HG03342 (cell line): ENCODE data around the gene NPY1R.

ENCODE experiments used
- ATAC-seq: cut with Tn5 transposase; IDR thresholded peaks from one replicate; pipeline ENCODE4 v1.9.1; 2021; ENCODE audit warnings: mild to moderate bottlenecking, moderate library complexity; ENCODE audit not compliant: unreplicated experiment

Gene NPY1R

DNA sequence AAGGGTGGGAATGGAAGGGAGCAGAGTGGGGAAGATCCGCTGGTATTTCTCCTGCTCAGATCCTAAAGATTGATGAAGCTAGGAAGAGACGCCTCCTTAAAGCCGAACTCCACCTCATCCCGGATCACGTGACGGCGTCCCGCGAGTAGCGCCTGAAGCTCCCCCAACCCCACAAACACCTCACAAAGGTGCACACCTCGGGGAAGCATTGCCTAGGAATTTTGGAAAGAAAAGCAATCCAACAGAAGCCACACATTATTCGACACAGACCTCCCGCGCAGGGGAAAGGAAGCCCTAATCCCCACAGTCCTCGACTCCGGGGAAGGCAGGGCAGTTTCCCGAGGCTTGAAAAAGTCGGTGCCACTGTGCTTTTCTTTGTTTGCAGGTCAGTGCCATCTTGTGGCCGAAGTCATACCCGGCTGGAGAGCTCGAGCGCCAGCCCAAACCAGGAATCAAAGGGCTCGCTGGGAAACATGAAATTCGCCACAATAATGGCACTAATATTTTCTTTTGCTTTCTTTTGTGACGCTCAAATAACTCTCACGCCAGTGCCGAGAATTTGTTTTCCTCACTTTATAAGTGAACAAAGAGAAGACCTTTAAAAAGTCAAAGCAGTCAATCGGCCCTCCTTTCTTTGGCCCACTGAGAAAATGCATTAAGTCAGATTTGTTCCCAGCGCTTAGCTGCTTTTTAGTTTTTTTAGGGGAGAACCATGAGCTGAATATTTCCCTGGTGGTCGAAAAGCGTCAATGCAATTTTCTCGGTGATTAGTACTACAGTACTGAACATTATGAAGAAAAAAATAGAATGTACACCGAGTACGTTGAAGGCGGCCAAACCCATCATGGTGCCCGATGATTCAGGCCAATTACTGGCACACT, at the start of gene NPY1R:
Gene NPY1R (minus strand): TSS at position 71 of the 881 bp plus-strand sequence. CDS start 6,042 bp downstream, outside the sequence.
- ATAC-seq = peak; percentile 64

- ATAC-seq = no peak
These were observed 48.3 kb upstream of the NPY1R start for GRCh38 chr4:163380703-163381102.

DNA sequence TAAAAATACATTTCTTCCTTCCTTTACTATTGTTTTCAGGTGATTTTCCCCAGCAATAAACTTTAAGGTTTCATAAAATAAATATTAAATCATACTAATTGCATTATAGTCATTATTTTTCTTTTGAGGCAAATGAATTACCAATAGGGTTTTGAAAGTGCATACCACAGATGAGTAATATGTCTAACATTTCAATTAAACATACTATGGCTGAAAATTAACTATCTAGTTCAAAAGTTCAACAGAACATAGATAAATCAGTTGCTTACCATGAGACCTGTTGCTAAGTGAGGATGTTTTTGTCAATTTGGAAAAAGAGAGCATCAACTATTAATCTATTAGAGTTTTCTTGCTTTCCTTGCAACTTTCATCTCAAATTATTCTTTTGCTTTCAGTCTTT, 46.3 kb upstream of the NPY1R start:
- ATAC-seq = no peak

DNA sequence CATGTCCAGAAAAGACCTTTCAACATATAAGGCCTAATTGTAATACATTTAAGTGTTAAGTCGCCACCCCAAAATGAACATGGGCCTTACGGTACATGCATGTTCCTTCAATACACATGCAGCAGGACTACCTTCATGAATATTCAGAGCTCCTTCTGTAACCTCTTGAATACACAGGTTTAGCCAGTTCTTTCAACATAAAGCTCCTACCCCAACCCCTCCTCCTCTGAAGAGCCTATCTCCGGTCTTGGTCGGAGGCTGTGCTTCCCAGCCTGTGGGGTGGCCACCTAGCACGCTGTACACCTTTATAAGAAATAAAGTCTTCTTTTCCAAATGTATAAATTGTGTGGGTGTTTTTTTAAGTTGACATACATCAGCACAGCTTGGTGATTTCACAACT, 39.6 kb upstream of the NPY1R start:
- ATAC-seq = no peak

- ATAC-seq = no peak
These were observed 35.3 kb upstream of the NPY1R start for GRCh38 chr4:163367651-163368050.

DNA sequence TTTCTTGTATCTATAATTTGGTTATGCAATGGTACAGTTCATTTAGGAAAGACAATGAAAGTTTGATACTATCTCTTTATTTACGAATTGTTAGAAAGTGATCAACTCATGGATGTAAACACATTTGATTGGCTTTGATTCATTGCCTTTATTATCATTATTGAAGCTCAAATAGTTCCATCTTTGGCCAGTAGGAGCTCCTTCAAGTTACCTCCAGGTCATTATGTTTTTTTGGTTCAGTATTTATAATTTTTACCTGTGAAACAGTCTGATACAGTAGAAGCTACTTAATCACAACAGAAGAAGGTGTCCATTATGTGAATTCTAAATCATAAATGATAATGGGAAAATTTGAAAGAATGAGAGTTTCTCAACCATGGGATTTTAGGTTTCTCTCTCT, 23.7 kb upstream of the NPY1R start:
- no peak for ATAC-seq

- no peak for ATAC-seq
These were observed 20.7 kb upstream of the NPY1R start for GRCh38 chr4:163353054-163353453.

GRCh38 chr4:163350672-163351071, 18.3 kb upstream of the NPY1R start:
- ATAC-seq = no peak

DNA sequence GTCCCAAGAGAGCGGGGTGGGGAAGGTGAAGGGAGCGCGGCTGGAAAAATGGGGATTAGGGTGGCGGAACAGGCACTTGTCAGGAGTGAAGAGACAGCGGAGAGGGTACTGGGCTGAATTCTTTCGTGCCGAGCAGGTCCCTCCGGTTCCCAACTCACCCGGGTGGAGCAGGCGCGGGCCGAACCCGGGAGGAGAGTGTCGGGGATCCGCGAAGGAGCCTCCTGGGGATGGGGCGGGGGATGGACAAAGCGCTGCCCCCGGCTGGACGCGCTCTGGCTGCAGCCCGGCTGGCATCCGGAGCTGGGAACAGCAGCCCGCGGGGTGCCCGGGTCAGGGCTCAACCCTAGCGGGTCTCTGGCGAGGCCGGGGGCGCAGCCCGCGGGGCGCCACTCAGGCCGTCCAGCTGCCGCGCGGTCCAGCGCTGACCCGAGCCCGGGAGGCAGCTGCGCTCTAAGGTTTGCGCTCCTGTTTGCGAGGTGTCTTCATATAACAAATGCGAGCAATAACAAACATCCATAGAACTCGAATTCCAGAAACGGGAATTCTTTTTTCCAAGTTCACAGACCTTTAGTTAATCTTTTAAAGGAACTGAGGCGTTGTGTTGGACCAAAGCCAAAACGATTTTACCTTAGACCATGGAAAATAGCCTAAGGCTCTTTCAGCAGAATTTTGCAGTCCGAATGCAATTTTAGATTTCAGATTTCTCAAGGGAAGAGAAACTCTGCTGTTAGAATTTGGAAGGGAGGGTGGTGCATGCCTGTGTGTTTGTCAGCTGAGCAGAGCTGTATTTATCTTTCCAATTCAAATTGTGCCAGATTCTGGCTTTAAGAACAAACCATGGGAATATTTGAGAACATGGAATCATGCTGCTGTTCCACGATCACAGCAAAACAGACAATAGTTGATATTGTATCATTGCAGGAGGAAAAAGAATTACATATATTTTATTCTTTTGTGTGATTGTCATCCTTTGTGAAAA, 12.0 kb upstream of the NPY1R start:
- ATAC-seq = no peak

GRCh38 chr4:163343604-163344146, 11.3 kb upstream of the NPY1R start, which contains the start of gene NPY5R:
Gene NPY5R (plus strand): TSS chr4:163343892. CDS start chr4:163350274, 6,382 bp downstream.
- ATAC-seq = no peak

DNA sequence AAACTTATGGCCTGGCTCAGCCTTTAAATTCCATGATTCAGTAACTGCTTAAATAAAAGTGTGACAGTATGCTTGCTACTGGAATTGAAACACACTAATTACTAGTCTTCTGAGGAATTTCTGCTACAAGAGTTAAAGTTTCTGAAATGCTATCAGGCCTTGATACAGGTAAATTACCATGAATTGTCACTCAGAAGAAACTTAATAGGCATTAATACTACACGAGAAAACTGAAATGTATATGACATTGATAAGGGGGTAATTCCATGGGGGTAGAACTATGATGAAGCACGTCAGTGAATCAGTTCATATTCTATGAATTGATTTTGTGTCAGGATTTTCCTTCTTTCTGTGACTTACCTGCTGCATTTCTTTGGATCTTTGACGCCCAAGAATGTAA, 3.0 kb upstream of the NPY1R start:
- no peak for ATAC-seq

- no peak for ATAC-seq
These were observed 593 bp downstream of the NPY1R start for GRCh38 chr4:163331629-163332376.

GRCh38 chr4:163330916-163331628, 1.3 kb downstream of the NPY1R start:
- no peak for ATAC-seq

DNA sequence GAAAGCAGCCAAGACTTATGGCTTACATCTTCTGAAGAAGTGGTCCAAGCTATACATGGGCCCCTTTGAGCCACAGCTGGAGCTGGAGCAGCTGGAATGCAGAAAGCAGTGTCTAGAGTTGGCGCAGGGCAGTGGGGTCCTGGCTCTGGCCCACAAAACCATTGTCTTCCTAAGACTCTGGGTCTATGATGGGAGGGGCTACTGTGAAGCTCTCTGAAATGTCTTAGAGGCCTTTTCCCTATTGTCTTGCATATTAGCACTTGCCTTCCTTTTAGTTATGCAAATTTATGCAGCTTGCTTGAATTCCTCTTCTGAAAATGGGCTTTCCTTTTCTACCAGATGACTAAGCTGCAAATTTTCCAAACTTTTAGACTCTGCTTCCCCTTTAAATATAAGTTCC, 15.3 kb downstream of the NPY1R start:
- no peak for ATAC-seq

DNA sequence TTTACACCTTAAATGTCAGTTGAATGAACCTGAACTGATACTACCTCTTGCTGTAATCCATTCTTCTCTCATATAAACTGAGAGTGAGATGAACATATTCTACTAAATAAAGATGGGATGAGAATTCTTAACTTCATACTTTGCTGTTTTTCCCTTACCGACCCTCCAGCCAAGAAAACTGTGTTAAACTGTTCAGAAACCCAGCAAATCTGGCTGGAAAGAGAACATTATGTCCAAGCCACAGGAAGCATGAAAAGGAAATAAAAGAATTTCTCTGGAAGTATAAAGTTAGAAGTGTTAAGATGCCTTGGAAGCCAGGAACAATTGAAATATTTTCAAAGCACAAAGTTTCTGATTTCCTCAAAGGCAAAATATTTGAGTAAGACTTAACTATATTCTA, 22.9 kb downstream of the NPY1R start:
- ATAC-seq = no peak

GRCh38 chr4:163303069-163303468, 29.3 kb downstream of the NPY1R start:
- no peak for ATAC-seq

DNA sequence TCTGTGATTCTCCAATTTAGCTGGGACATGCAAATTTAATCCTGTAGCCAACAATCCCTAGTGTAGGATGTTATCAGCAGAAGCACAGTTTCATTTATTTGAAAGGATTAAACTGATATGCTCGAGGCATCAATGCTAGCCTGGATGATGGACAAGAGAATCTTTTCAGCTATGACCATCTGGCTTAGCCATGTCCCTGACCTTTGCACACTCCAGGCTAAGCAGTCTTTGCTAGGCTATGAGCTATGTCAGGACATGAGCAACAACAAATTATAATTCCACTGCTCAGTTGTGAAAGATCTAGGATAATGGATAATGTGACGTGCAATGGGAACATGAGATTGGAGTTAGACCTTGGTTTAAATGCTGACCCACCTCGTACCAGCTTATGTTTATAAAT, 32.0 kb downstream of the NPY1R start:
- no peak for ATAC-seq

- no peak for ATAC-seq
These were observed 37.3 kb downstream of the NPY1R start for GRCh38 chr4:163295138-163295537.

DNA sequence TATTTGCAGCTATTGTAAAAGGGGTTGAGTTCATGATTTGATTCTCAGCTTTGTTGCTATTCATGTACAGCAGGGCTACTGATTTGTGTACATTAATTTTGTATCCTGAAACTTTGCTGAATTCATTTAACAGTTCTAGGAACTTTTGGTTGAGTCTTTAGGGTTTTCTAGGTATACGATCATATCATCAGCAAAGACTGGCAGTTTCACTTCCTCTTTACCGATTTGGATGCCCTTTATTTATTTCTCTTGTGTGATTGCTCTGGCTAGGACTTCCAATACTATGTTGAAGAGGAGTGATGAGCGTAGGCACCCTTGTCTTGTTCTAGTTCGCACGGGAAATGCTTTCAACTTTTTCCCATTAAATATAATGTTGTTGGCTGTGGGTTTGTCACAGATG, 48.1 kb downstream of the NPY1R start:
- ATAC-seq = no peak
